HepG2 (cell line): Measurements from ENCODE around the gene TYMP. TPM values are rescaled to one million over a fixed set of nuclear protein-coding genes. Genes with fewer than 3 reads are reported as not detected.

Experiments
- ARNTL ChIP-seq: sonication (generic); formaldehyde crosslinking; IDR thresholded peaks from 2 replicates; pipeline ENCODE4 v1.4.0; 2020; ENCODE audit warnings: mild to moderate bottlenecking, missing genetic modification reagents
- E2F5 ChIP-seq: sonication (generic); formaldehyde crosslinking; conservative IDR thresholded peaks from 2 replicates; pipeline ENCODE4 v1.4.0; 2020; ENCODE audit warnings: missing genetic modification reagents
- HMG20B ChIP-seq: conservative IDR thresholded peaks from 2 replicates; pipeline ENCODE4 v1.6.1; 2016; ENCODE audit warnings: missing genetic modification reagents, missing compliant biosample characterization
- JUN ChIP-seq: sonication (generic); formaldehyde crosslinking; IDR thresholded peaks from 2 replicates; pipeline ENCODE4 v1.4.0; 2020; ENCODE audit warnings: mild to moderate bottlenecking, missing genetic modification reagents
- MAZ ChIP-seq, 2 experiments: sonication (generic) in 1 of 2; formaldehyde crosslinking in 1 of 2; IDR thresholded peaks; 2 replicates each; pipeline versions ENCODE4 v1.5.0 to v1.6.1; 2012 to 2020; ENCODE audit warnings: low read depth in 2 of 2, mild to moderate bottlenecking in 2 of 2, borderline replicate concordance in 1 of 2, improper control_type of control experiment in 1 of 2, low read length in 1 of 2, missing genetic modification reagents in 1 of 2, moderate library complexity in 1 of 2
- MLX ChIP-seq: IDR thresholded peaks from 2 replicates; pipeline ENCODE4 v1.6.1; 2016
- NBN ChIP-seq: fragments of 450-650 bp; conservative IDR thresholded peaks from 2 replicates; pipeline ENCODE4 v1.6.1; 2017
- NCOA2 ChIP-seq: sonication (generic); formaldehyde crosslinking; IDR thresholded peaks from 2 replicates; pipeline ENCODE4 v1.8.0; 2022; ENCODE audit warnings: inconsistent platforms
- PITX1 ChIP-seq: sonication (generic); formaldehyde crosslinking; IDR thresholded peaks from 2 replicates; pipeline ENCODE4 v1.5.1; 2020; ENCODE audit warnings: mild to moderate bottlenecking, missing genetic modification reagents
- POLR2G ChIP-seq: fragments of 200-400 bp; formaldehyde crosslinking; IDR thresholded peaks from 2 replicates; pipeline ENCODE4 v1.6.1; 2018; ENCODE audit warnings: mild to moderate bottlenecking, low read depth, low read length, moderate library complexity
- TBP ChIP-seq: sonication (generic); formaldehyde crosslinking; IDR thresholded peaks from 2 replicates; pipeline ENCODE4 v1.5.0; 2020; ENCODE audit warnings: missing genetic modification reagents
- TRIM22 ChIP-seq: fragments of 450-650 bp; IDR thresholded peaks from 2 replicates; pipeline ENCODE4 v1.6.1; 2017
- ZNF232 ChIP-seq: sonication (generic); formaldehyde crosslinking; IDR thresholded peaks from 2 replicates; pipeline ENCODE4 v1.4.0; 2020; ENCODE audit warnings: missing genetic modification reagents, borderline replicate concordance
- ZNF264 ChIP-seq: sonication (generic); formaldehyde crosslinking; IDR thresholded peaks from 2 replicates; pipeline ENCODE4 v1.4.0; 2020; ENCODE audit warnings: missing genetic modification reagents
- ZNF276 ChIP-seq: sonication (generic); formaldehyde crosslinking; IDR thresholded peaks from 2 replicates; pipeline ENCODE4 v1.4.0; 2020; ENCODE audit warnings: mild to moderate bottlenecking, low read depth, missing genetic modification reagents
- ZNF326 ChIP-seq: sonication (generic); formaldehyde crosslinking; IDR thresholded peaks from 2 replicates; pipeline ENCODE4 v1.4.0; 2020; ENCODE audit warnings: missing genetic modification reagents, borderline replicate concordance
- ZNF446 ChIP-seq: sonication (generic); formaldehyde crosslinking; IDR thresholded peaks from 2 replicates; pipeline ENCODE4 v1.5.0; 2020; ENCODE audit warnings: mild to moderate bottlenecking, missing genetic modification reagents
- ZNF710 ChIP-seq: sonication (generic); formaldehyde crosslinking; IDR thresholded peaks from 2 replicates; pipeline ENCODE4 v1.5.0; 2020; ENCODE audit warnings: mild to moderate bottlenecking, missing genetic modification reagents, borderline replicate concordance
- ZNF879 ChIP-seq: sonication (generic); formaldehyde crosslinking; IDR thresholded peaks from 2 replicates; pipeline ENCODE4 v1.8.1; 2023; ENCODE audit warnings: missing genetic modification reagents
- polyA plus RNA-seq, 8 experiments: library from polyadenylated mRNA; depleted of rRNA in 3 of 8; stranded (reverse) in 7 of 8; unstranded in 1 of 8; fragments of >200 nt; fragmentation: Illumina TruSeq in 4 of 8; extraction: Trizol in 4 of 8; gene quantifications; 2 replicates each; pipeline versions ENCODE4 v1.2.1 to v1.2.3, GENCODE V29; 2011 to 2016; ENCODE audit warnings: low read depth in 4 of 8, missing spikeins in 1 of 8, mixed read lengths in 1 of 8; ENCODE audit not compliant: insufficient read depth in 1 of 8
- total RNA-seq, 5 experiments: library from RNA; depleted of rRNA; stranded (reverse); fragments of >200 nt; fragmentation: Illumina TruSeq; extraction: Trizol; gene quantifications; 2 replicates each; pipeline ENCODE4 v1.2.3, GENCODE V29; 2016; ENCODE audit warnings: low read depth in 1 of 5

Gene TYMP
- total and polyA plus RNA-seq, 2 of the 13 experiments (the other 11 are each of a cell fraction or from before 2014, with no cell fraction given), result 3.9 to 4.3 TPM

- TF ChIP-seq E2F5 (CRISPR knock-in tag) (0 out of 2 replicates have a peak, but pooled peaks have one; percentile 18), ZNF264 (CRISPR knock-in tag) (peak; percentile 72; the same call in 1 of the 2 replicates), HMG20B (CRISPR knock-in tag) (0 out of 2 replicates have a peak, but pooled peaks have one; percentile 33), NBN (no peak), ZNF232 (CRISPR knock-in tag) (no peak), PITX1 (CRISPR knock-in tag) (peak; percentile 35), ZNF710 (peak; percentile 8; the same call in 1 of the 2 replicates), POLR2G (peak; percentile 72), TRIM22 (no peak), ZNF276 (CRISPR knock-in tag) (0 out of 2 replicates have a peak, but pooled peaks have one; percentile 52), ZNF879 (CRISPR knock-in tag) (peak; percentile 50; the same call in 1 of the 2 replicates), TBP (no peak), NCOA2 (CRISPR knock-in tag) (no peak), ZNF446 (CRISPR knock-in tag) (peak; percentile 24; the same call in 1 of the 2 replicates), ZNF326 (no peak; the same call in 1 of the 2 replicates), ARNTL (CRISPR knock-in tag) (peak; percentile 59; the same call in 1 of the 2 replicates), MAZ (IDR thresholded peaks at IDR 0.05; ENCODE audit: borderline replicate concordance, low read depth, low read length) (no peak), MAZ (CRISPR knock-in tag; IDR thresholded peaks at IDR 0.05; ENCODE audit: low read depth) (peak; percentile 70), JUN (CRISPR knock-in tag) (peak; percentile 11; the same call in 1 of the 2 replicates), MLX (0 out of 2 replicates have a peak, but pooled peaks have one; percentile 34)
Observed at GRCh38 chr22:50529897-50530579, at the start of gene TYMP (continued).
